ENCODE data around the gene NYNRIN. TPM values are rescaled to one million over a fixed set of nuclear protein-coding genes. Genes with fewer than 3 reads are reported as not detected.
"Not testable (repeated sequence)": the region's sequence is repeated elsewhere in the genome, so short reads cannot be mapped to it uniquely, and the experiment has no call there.

The NYNRIN gene
- total RNA-seq, 2 donors from 2014 or later, result 6.0 to 10.1 TPM

DNA sequence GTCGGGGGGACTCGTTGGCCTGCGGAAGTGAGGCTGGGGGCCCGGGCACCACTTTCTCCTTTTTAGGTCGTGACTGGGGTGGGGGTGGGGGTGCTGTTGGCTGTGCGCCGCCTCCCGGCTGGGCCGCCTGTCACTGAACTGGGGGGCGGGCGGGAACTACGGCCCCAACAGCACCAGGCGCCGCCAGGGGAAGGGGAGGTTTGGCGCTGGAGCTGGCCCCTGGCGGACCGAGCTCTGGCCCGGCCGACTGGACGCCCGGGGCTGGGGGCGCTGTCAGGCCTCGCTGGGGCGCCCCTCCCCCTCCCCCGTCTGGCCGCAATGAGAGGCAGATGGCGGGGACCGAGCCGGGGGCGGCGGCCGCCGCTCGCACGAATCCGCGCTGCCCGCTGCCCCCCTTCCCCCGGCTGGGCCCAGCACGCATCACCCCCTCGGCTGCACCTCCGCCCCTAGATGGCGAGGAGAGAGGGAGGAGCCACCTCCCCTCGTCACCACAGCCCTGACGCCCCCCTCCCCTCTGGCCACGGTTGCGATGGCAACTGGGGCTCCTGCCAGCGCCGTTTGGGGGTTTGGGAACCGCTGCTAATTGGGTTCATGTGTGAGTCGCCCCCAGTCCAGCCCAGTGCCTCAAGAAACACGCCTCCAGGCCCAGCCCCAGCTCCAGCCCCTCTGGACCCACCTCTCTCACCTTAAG is 30.1 kb upstream of the NYNRIN start:
- H3K4me1 ChIP-seq, result peaks cover 0 to 48% of the 10 kb centered on the region in 2 donors
- no peaks in the 10 kb centered on the region for H3K9me3 ChIP-seq
- DNase-seq (ENCODE audit: low spot score), result no peak
- H3K27me3 ChIP-seq, result peaks cover 0 to 4% of the 10 kb centered on the region in 2 donors
- TF ChIP-seq, protein P1, sequence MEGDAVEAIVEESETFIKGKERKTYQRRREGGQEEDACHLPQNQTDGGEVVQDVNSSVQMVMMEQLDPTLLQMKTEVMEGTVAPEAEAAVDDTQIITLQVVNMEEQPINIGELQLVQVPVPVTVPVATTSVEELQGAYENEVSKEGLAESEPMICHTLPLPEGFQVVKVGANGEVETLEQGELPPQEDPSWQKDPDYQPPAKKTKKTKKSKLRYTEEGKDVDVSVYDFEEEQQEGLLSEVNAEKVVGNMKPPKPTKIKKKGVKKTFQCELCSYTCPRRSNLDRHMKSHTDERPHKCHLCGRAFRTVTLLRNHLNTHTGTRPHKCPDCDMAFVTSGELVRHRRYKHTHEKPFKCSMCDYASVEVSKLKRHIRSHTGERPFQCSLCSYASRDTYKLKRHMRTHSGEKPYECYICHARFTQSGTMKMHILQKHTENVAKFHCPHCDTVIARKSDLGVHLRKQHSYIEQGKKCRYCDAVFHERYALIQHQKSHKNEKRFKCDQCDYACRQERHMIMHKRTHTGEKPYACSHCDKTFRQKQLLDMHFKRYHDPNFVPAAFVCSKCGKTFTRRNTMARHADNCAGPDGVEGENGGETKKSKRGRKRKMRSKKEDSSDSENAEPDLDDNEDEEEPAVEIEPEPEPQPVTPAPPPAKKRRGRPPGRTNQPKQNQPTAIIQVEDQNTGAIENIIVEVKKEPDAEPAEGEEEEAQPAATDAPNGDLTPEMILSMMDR (IDR thresholded peaks at IDR 0.05), result peak in 1 of 2 donors; percentile 22
- peak overlapping the region; percentile 59 to 60 for H3K4me3 ChIP-seq
- H3K36me3 ChIP-seq, result peaks cover 2% of the 10 kb centered on the region
- peak overlapping the region; percentile 83 to 93 for H3K27ac ChIP-seq

DNA sequence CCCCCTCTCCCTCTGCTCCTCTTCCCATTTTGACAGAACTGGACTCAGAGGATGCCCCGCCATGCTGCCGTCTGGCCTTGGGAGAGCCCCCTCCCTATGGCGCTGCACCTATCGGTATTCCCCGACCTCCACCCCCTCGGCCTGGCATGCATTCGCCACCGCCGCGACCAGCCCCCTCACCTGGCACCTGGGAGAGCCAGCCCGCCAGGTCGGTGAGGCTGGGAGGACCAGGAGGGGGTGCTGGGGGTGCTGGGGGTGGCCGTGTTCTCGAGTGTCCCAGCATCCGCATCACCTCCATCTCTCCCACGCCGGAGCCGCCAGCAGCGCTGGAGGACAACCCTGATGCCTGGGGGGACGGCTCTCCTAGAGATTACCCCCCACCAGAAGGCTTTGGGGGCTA is 29.3 kb upstream of the NYNRIN start:
- H3K4me3 ChIP-seq, result peak overlapping the region; percentile 59 to 60
- H3K36me3 ChIP-seq, result peaks cover 6% of the 10 kb centered on the region
- H3K27me3 ChIP-seq, result peaks cover 0 to 4% of the 10 kb centered on the region in 2 donors
- H3K4me1 ChIP-seq, result peaks cover 0 to 48% of the 10 kb centered on the region in 2 donors
- TF ChIP-seq, protein P1 (IDR thresholded peaks at IDR 0.05), result no peak
- DNase-seq (ENCODE audit: low spot score), result no peak
- H3K9me3 ChIP-seq, result no peaks in the 10 kb centered on the region
- peak overlapping the region; percentile 83 to 93 for H3K27ac ChIP-seq

DNA sequence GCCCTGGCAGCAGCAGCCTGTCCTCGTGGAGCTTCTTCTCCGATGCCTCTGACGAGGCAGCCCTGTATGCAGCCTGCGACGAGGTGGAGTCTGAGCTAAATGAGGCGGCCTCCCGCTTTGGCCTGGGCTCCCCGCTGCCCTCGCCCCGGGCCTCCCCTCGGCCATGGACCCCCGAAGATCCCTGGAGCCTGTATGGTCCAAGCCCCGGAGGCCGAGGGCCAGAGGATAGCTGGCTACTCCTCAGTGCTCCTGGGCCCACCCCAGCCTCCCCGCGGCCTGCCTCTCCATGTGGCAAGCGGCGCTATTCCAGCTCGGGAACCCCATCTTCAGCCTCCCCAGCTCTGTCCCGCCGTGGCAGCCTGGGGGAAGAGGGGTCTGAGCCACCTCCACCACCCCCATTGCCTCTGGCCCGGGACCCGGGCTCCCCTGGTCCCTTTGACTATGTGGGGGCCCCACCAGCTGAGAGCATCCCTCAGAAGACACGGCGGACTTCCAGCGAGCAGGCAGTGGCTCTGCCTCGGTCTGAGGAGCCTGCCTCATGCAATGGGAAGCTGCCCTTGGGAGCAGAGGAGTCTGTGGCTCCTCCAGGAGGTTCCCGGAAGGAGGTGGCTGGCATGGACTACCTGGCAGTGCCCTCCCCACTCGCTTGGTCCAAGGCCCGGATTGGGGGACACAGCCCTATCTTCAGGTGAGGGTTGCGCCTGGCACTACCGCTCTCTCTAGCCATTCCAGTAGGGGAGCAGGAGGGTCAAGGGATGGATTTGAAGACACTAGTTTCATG is 28.7 kb upstream of the NYNRIN start:
- H3K36me3 ChIP-seq, result peaks cover 6% of the 10 kb centered on the region
- H3K27ac ChIP-seq, result no peak overlapping the region
- H3K27me3 ChIP-seq, result peaks cover 0 to 4% of the 10 kb centered on the region in 2 donors
- no peak overlapping the region for H3K4me3 ChIP-seq
- H3K9me3 ChIP-seq, result no peaks in the 10 kb centered on the region
- no peak for DNase-seq (ENCODE audit: low spot score)
- peaks cover 0 to 48% of the 10 kb centered on the region in 2 donors for H3K4me1 ChIP-seq
- TF ChIP-seq, protein P1 (IDR thresholded peaks at IDR 0.05), result no peak

DNA sequence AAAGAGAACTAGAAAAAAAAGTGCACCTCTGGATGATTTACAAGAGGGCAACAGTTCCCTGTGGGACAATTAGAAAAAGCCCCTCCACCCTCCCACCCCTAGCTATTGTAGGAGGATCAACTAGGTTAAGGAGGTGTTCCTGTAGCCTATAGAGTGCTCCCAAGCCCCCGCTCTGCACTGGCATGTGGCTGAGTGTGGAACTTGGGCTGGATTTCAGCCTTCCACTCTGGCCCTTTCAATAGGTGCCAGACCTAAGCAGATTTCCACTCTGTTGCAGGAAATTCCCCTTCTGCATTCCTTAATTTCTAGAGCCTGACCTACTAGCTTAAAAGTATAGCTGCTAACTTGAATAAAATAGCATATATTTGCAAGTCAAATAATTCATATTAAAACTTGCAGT is 28.1 kb upstream of the NYNRIN start:
- H3K9me3 ChIP-seq, result no peaks in the 10 kb centered on the region
- peaks cover 0 to 42% of the 10 kb centered on the region in 2 donors for H3K4me1 ChIP-seq
- H3K4me3 ChIP-seq, result no peak overlapping the region
- H3K27me3 ChIP-seq, result peaks cover 0 to 4% of the 10 kb centered on the region in 2 donors
- TF ChIP-seq, protein P1 (IDR thresholded peaks at IDR 0.05), result no peak
- peaks cover 6% of the 10 kb centered on the region for H3K36me3 ChIP-seq
- H3K27ac ChIP-seq, result no peak overlapping the region
- DNase-seq (ENCODE audit: low spot score), result no peak

DNA sequence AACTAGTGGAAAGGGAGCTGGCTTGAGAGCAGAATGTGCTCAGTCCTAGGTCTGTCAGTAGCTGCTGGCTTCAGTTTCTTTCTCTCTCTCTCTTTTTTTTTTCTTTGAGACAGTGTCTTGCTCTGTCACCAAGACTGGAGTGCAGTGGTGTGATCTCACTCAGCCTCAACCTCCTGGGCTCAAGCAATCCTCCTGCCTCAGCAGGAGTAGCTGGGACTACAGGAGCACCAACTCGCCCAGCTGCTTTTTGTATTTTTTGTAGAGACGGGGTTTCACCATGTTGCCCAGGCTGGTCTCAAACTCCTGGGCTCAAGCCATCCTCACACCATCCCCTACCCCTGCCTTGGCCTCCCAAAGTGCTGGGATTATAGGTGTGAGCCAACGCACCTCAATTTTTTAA is 27.2 kb upstream of the NYNRIN start:
- H3K4me1 ChIP-seq, result peaks cover 0 to 41% of the 10 kb centered on the region in 2 donors
- H3K27me3 ChIP-seq; H3K4me3 ChIP-seq; H3K9me3 ChIP-seq; DNase-seq (ENCODE audit: low spot score); H3K36me3 ChIP-seq; H3K27ac ChIP-seq: not testable (repeated sequence)

DNA sequence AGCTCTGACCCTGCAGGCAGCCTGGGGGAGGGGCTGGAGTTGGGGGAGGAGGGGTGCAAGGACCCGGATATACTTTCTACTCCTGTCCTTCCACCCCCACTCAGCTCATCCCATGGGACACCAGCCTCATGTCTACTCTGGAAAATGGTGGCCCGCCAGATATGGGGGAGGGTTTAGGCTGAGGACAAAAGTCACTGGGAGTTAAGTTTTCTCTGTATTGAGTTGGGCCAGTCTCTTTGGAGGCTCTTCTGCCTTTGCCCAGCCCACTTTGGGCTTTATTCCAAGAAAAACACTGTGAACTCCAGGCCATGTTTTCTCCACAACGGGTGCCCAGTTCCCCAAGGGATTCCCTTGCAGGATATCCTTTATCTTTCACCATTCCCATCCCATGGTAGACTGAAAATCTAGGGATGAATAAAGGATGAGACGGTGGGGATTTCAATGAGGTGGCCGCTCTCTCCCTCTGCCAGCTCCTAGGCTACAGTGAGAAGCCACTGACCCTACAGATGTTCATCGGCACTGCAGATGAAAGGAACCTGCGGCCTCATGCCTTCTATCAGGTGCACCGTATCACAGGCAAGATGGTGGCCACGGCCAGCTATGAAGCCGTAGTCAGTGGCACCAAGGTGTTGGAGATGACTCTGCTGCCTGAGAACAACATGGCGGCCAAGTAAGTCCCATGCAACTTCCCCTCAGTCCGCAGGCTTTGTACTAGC is 25.9 kb upstream of the NYNRIN start:
- DNase-seq (ENCODE audit: low spot score), result no peak
- Histone ChIP-seq H3K27ac (no peak overlapping the region), H3K27me3 (peaks cover 0 to 4% of the 10 kb centered on the region in 2 donors), H3K36me3 (peaks cover 6% of the 10 kb centered on the region), H3K4me1 (peaks cover 0 to 36% of the 10 kb centered on the region in 2 donors), H3K4me3 (no peak overlapping the region), H3K9me3 (no peaks in the 10 kb centered on the region)
- TF ChIP-seq, protein P1 (IDR thresholded peaks at IDR 0.05), result no peak
